SH-SY5Y (cell line): ENCODE results near the gene IQCN.

Experiments
- GATA2 ChIP-seq: IDR thresholded peaks from 2 replicates; pipeline ENCODE4 v1.6.1; 2011; ENCODE audit warnings: mild to moderate bottlenecking, low read depth, low read length
- GATA3 ChIP-seq: IDR thresholded peaks from 2 replicates; pipeline ENCODE4 v1.6.1; 2011; ENCODE audit warnings: low read depth, mild to moderate bottlenecking, low read length, moderate library complexity

DNA sequence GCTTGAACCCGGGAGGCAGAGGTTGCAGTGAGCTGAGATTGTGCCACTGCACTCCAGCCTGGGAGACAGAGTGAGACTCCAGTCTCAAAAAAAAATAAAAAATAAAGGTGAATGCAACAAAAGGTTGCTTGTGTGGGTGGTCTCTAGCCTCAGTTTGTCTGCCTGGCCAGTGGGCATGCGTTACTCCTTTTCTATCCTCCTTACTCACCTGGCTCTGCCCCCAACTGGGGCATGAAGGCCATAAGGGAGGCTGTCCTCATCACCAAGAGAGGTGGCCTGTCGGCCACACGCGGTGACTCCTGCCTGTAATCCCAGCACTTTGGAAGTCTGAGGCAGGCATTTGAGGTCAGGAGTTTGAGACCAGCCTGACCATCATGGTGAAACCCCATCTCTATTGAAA is 9.1 kb upstream of the IQCN start:
- TF ChIP-seq GATA2 (no peak), GATA3 (no peak)
